Ovary (tissue), 3 donors: Measurements from ENCODE around the gene XPO6.

Experiments
- CTCF ChIP-seq, 3 donors: fragments of 450-650 bp in 2 of 3; fragments of 200-600 bp in 1 of 3; IDR thresholded peaks; one replicate each; pipeline versions ENCODE4 v1.5.1 to v1.8.0; 2016 to 2022; ENCODE audit warnings: antibody characterized with exemption in 3 of 3, mild to moderate bottlenecking in 1 of 3
- POLR2A ChIP-seq: fragments of 450-650 bp; IDR thresholded peaks from one replicate; pipeline ENCODE4 v1.6.1; 2017; ENCODE audit warnings: antibody characterized with exemption, mild to moderate bottlenecking, moderate library complexity
- donor health status: DM: no; HTN: no; CAD: no.

- TF ChIP-seq CTCF (IDR thresholded peaks at IDR 0.05) (no peak), POLR2A (no peak)
Measured at GRCh38 chr16:28112908-28113307, 98.9 kb downstream of the XPO6 start.
